Measurements from ENCODE around the gene CCL3. TPM values are rescaled to one million over a fixed set of nuclear protein-coding genes. Genes with fewer than 3 reads are reported as not detected.
"Not testable (repeated sequence)": the region's sequence is repeated elsewhere in the genome, so short reads cannot be mapped to it uniquely, and the experiment has no call there.

CCL3 gene
- total RNA-seq, 2 donors from 2014 or later, result 2.0 to 2.1 TPM

DNA sequence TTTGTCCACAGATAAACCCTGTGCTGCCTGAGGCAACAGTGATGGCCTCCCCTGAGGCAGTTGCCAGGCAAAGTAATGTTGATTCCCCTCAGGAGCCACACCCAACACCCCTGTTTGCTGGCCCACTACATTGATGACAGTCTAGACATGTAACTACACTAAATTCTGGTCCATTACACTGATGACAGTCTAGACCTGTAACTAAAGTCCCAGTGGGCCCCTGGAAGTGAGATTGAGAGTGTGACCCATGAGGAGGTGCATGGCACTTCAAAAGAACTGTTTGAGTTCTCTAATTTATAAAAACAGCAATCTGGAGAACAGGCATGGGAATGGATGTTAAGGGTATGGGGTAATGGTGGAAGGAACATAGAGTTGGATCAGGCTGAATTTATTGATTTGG is 22.6 kb upstream of the CCL3 start:
- DNase-seq, result no peak
- H3K27ac ChIP-seq, result no peak overlapping the region
- no peaks in the 10 kb centered on the region for H3K36me3 ChIP-seq
- no peak overlapping the region for H3K4me3 ChIP-seq
- peaks cover 4% of the 10 kb centered on the region for H3K4me1 ChIP-seq
- no peak overlapping the region for H3K9ac ChIP-seq (ENCODE audit: low read depth in 2 of 2, low read length in 2 of 2)
- no peaks in the 10 kb centered on the region for H3K27me3 ChIP-seq
- TF ChIP-seq, protein P1, sequence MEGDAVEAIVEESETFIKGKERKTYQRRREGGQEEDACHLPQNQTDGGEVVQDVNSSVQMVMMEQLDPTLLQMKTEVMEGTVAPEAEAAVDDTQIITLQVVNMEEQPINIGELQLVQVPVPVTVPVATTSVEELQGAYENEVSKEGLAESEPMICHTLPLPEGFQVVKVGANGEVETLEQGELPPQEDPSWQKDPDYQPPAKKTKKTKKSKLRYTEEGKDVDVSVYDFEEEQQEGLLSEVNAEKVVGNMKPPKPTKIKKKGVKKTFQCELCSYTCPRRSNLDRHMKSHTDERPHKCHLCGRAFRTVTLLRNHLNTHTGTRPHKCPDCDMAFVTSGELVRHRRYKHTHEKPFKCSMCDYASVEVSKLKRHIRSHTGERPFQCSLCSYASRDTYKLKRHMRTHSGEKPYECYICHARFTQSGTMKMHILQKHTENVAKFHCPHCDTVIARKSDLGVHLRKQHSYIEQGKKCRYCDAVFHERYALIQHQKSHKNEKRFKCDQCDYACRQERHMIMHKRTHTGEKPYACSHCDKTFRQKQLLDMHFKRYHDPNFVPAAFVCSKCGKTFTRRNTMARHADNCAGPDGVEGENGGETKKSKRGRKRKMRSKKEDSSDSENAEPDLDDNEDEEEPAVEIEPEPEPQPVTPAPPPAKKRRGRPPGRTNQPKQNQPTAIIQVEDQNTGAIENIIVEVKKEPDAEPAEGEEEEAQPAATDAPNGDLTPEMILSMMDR (IDR thresholded peaks at IDR 0.05), result no peak
- intact Hi-C loops (cut with DNase I), result loop anchor here (5.0 kb wide), 1 partner anchor 70 kb away; no protein-coding TSS in a partner anchor
- no peaks in the 10 kb centered on the region for H3K9me3 ChIP-seq

DNA sequence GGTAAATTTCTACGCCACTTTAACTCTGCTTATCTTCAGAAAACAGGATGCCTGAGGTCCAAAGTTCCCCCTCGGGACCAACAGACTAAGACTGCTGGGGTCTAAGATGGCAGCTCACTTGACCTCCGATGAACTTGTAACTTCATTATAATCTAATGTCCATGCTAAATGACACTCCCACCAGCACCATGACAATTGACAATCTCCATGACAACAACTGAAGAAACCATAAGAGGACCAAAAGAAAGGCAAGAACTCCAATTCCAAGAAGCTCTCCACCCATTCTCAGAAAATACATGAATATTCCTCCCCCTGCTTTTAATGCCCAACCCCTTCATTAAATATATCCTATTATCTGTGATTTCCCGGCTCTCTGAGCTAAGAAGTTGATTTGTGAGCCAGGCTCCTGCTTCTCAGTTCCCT is 21.1 kb upstream of the CCL3 start:
- DNase-seq, result no peak
- TF ChIP-seq, protein P1 (IDR thresholded peaks at IDR 0.05), result no peak
- intact Hi-C loops (cut with DNase I), result loop anchor here (5.0 kb wide), 1 partner anchor 71 kb away; no protein-coding TSS in a partner anchor
- Histone ChIP-seq H3K9me3 (no peaks in the 10 kb centered on the region), H3K27ac (no peak overlapping the region), H3K27me3 (no peaks in the 10 kb centered on the region), H3K4me1 (no peaks in the 10 kb centered on the region), H3K4me3 (no peak overlapping the region), H3K36me3 (no peaks in the 10 kb centered on the region), H3K9ac (ENCODE audit: low read depth in 2 of 2, low read length in 2 of 2) (no peak overlapping the region)

DNA sequence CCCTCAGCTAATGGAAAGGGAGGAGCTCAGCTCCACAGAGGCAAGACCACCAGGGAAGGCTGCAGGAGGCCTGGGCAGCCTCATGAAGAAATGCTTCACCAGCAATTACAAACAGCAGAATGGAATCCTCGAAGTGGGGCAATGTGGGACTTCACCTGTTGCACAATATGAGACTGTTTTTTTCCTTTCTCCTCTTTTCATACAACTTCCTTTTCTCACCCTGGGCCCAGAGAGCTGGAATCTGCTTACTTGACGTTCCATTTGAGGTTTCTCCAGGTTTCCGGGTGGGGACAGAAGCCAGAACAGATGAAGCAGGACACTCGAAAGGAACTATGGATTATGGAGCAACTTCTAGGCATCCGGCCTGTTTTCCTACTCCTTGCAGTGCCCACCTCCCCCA is 18.3 kb upstream of the CCL3 start:
- H3K4me1 ChIP-seq; H3K27ac ChIP-seq; H3K9me3 ChIP-seq; DNase-seq; H3K27me3 ChIP-seq; H3K9ac ChIP-seq (ENCODE audit: low read depth in 2 of 2, low read length in 2 of 2); H3K4me3 ChIP-seq; H3K36me3 ChIP-seq; intact Hi-C loops (cut with DNase I): not testable (repeated sequence)

DNA sequence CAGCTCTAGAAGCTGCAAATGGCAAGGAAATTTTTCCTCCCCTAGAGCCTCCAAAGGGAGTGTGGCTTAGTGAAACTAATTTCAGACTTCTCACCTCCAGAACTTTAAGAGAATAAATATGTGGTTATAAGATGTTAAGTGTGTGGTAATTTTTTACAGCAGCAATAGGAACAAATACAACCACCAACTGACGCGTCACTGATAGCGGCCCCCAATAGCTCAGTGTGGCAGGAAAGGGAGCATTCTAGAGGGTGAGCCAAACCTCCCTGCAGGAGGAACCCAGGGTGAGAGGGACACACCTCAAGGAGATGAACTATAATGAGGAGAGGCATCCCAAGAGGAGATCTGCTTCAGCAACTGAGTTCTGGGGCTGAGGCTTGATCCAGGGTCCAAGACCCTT is 17.7 kb upstream of the CCL3 start:
- Histone ChIP-seq H3K9me3 (no peaks in the 10 kb centered on the region), H3K27ac (no peak overlapping the region), H3K4me1 (no peaks in the 10 kb centered on the region), H3K27me3 (no peaks in the 10 kb centered on the region), H3K4me3 (no peak overlapping the region), H3K9ac (ENCODE audit: low read depth in 2 of 2, low read length in 2 of 2) (no peak overlapping the region), H3K36me3 (no peaks in the 10 kb centered on the region)
- DNase-seq, result no peak
- TF ChIP-seq, protein P1 (IDR thresholded peaks at IDR 0.05), result no peak
- intact Hi-C loops (cut with DNase I), result no loop called here

DNA sequence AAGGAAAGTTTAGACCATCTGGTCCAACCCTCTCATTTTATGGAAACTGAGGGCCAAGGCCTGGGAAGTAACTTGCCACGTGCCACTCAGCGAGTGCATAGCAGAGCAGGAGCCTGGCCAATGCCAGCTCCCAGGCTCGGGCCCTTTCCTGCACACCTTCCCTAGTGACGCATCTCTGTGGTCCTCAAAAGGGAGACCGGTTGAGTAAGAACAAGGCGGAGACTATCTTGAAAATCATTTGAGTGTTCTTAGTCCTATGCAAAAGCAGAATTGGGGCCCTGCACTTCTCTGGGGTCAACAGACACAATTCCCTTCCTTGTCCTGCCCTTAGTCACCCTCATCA is 16.5 kb upstream of the CCL3 start:
- H3K4me3 ChIP-seq, result no peak overlapping the region
- H3K9me3 ChIP-seq, result no peaks in the 10 kb centered on the region
- no peaks in the 10 kb centered on the region for H3K27me3 ChIP-seq
- H3K4me1 ChIP-seq, result no peaks in the 10 kb centered on the region
- TF ChIP-seq, protein P1 (IDR thresholded peaks at IDR 0.05), result no peak
- no peak overlapping the region for H3K9ac ChIP-seq (ENCODE audit: low read depth in 2 of 2, low read length in 2 of 2)
- DNase-seq, result no peak
- no peak overlapping the region for H3K27ac ChIP-seq
- intact Hi-C loops (cut with DNase I), result no loop called here
- no peaks in the 10 kb centered on the region for H3K36me3 ChIP-seq

DNA sequence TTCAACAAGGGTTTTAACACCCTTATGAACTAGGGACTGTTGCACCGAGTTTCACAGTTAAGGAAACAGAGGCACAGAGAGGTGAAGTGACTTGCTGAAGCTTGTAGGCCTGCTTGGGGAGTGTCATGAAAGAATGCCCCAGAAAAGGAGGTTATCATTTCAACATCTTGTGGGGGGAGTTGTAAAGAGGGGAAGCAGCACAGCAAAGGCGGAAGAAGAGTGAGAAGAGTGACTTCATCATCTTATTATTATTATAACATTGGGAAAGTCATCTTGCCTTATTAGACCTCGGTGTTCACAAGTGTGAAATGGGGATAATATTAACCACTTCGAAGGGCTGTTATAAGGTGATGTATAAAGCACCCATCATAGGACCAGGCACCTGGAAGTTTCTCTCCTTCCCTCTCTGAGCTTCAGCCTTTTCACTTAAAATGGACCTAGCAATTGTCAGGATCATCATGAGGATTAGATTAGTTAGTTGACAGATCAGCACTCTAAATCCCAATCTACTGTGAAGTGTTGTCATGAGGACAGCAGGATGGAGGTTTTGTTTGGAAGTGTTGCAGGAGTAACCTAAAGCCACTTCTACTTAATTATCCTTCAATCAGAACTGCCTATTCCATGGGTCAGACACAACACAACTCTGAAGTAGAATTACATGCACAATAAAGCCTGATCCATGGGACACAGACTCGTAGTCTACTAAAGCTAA is 16.0 kb upstream of the CCL3 start:
- intact Hi-C loops (cut with DNase I), result no loop called here
- Histone ChIP-seq H3K27ac (no peak overlapping the region), H3K4me1 (no peaks in the 10 kb centered on the region), H3K9ac (ENCODE audit: low read depth in 2 of 2, low read length in 2 of 2) (no peak overlapping the region), H3K36me3 (no peaks in the 10 kb centered on the region), H3K27me3 (no peaks in the 10 kb centered on the region), H3K9me3 (no peaks in the 10 kb centered on the region), H3K4me3 (no peak overlapping the region)
- TF ChIP-seq, protein P1 (IDR thresholded peaks at IDR 0.05), result no peak
- DNase-seq, result no peak
